HPDE6-E6E7 (cell line): Measurements from ENCODE around the gene NTHL1.

Experiments used
- DNase-seq: peaks from one replicate; pipeline ENCODE4 v3.0.0; 2011; ENCODE audit warnings: missing footprints; ENCODE audit errors: extremely low spot score

Gene NTHL1

GRCh38 chr16:2084895-2085625, 37.4 kb upstream of the NTHL1 start:
- no peak for DNase-seq

GRCh38 chr16:2083876-2084780, 36.5 kb upstream of the NTHL1 start:
- DNase-seq: no peak

DNA sequence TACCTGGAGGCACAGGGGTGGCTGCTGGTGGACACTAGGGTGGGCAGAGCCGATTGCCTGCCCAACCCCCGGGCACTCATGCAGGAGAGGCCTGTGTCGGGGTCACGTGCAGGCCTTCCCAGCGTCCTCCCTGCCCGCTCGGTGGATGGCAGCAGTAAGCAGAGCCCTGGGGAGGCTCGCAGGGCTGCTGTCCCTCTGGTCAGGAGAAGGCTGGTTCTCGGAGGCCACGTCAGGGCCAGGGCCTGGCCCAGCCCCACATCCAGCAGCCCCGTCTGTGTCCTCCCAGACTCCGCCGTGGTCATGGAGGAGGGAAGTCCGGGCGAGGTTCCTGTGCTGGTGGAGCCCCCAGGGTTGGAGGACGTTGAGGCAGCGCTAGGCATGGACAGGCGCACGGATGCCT, 35.8 kb upstream of the NTHL1 start:
- no peak for DNase-seq

- DNase-seq: no peak
Measured at GRCh38 chr16:2082983-2083364, 35.3 kb upstream of the NTHL1 start.

DNA sequence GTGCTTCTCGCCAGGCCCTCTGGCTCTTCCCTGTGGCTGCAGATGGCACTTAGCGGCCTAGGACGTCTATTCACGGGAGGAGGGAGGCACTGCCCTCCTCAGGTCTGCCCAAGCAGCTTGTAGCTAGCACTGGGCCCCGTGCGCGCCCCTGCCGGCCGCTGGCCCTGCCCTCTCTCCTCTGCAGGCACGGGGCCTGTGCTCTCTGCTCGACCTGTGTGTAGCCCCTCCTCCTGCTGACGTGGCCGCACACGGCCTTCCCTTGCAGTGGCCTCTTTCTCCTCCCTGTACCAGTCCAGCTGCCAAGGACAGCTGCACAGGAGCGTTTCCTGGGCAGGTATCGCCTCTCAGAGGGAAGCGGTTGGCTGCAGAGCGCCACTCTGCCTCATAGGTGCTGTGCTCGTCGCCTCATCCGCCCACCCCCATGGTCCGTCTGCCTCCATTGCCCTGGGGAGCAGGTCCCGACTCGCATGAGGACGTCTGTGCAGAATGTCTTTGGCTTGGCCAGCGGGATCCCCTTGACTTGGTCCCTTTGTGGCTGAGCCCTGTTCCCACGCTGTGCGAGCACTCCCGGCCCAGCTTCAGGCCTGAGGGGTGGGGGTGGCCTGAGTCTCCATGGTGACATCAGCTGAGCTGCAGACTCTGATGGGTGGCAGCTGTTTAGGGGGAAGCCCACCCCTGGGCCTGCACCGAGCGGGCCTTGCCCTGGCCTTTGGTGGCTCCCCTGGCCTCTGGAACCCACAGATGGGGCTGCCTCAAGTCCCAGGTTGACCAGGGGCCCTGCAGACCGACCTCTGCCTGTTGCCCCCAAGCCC, 34.7 kb upstream of the NTHL1 start:
- no peak for DNase-seq

- DNase-seq: no peak
Measured at GRCh38 chr16:2081201-2082084, 33.8 kb upstream of the NTHL1 start.

- no peak for DNase-seq
Measured at GRCh38 chr16:2079991-2080390, 32.4 kb upstream of the NTHL1 start.

- DNase-seq: no peak
Measured at GRCh38 chr16:2079311-2079800, 31.7 kb upstream of the NTHL1 start.

DNA sequence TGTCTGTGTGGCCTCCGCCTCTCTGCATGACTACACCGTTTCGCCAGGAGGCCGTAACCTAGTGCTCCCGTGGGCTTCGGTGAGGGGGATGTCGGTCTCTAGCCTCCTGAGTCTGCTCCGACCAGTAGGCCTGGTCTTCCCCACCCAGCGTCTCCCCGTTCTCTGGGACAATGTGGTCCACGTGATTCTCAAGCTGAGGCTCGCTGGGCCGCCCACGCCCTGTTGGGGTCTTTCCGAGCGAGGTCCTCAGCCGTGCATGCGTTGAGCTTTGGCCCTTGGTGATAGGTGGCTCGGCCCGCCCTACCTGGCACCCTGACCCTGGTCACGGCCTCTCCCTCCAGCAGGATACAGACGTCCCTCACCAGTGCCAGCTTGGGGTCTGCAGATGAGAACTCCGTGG, 31.1 kb upstream of the NTHL1 start:
- no peak for DNase-seq

GRCh38 chr16:2078096-2078495, 30.5 kb upstream of the NTHL1 start:
- no peak for DNase-seq

GRCh38 chr16:2077696-2078095, 30.1 kb upstream of the NTHL1 start:
- DNase-seq: no peak

GRCh38 chr16:2077016-2077415, 29.4 kb upstream of the NTHL1 start:
- no peak for DNase-seq

DNA sequence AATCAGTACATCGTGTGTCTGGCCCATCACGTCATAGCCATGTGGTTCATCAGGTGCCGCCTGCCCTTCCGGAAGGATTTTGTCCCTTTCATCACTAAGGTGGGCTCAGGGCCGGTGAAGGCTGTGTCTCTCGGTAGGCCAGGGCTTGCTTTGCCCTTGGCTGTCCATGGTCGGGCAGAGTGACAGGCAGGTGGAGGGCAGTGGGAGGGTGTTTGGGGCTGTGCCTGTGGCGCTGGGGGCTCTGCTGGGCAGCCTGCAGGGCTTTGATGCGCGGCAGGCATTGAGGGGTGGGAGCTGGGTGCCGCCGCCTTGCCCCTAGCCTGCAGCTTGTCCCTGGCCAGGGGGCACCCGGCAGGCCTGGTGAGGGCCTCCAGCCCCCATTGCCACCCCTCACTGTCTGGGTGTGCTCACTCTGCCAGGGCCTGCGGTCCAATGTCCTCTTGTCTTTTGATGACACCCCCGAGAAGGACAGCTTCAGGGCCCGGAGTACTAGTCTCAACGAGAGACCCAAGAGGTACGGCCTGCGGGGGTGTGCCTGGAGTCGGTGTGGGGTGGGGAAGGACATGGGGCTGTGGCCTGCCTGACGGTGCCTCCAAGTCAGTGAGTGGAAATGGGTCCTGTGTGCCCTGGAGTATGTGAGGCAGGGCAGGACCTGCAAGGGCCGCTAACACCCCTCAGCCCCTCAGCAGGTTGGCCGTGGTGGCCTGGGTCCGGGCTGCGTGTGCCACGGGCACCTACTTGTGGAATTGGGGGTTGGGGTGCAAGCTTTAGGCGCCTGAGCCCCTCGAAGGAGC, 28.6 kb upstream of the NTHL1 start:
- DNase-seq: no peak

DNA sequence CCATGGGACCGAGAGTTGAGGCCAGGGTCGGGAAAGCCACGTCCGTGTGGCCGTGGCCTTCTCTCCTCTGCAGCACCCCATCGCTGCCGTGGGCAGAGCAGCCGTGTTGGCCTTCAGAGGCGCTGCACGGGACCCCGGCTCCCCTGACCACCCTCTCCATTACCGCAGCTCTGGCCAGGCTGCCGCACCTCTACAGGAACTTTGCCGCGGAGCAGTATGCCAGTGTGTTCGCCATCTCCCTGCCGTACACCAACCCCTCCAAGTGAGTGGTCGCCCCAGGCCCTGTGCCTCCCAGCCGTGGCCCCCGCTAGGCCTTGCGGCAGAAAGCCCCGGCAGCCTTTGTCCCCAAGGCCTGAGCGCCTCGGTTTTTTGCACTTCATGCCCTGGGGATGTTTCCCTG, 28.0 kb upstream of the NTHL1 start:
- DNase-seq: no peak

DNA sequence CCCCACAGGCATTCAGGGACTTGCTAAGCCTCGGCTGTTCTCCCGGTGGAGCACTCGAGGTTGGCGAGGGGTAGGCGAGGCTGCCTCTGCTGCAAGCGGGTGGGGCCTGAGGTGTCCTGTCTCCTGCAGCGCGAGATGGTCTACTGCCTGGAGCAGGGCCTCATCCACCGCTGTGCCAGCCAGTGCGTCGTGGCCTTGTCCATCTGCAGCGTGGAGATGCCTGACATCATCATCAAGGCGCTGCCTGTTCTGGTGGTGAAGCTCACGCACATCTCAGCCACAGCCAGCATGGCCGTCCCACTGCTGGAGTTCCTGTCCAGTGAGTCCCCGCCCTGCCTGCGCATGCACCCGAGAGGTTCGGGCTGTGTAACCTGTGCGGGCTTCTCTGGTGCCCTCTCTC, 26.4 kb upstream of the NTHL1 start:
- DNase-seq: no peak

DNA sequence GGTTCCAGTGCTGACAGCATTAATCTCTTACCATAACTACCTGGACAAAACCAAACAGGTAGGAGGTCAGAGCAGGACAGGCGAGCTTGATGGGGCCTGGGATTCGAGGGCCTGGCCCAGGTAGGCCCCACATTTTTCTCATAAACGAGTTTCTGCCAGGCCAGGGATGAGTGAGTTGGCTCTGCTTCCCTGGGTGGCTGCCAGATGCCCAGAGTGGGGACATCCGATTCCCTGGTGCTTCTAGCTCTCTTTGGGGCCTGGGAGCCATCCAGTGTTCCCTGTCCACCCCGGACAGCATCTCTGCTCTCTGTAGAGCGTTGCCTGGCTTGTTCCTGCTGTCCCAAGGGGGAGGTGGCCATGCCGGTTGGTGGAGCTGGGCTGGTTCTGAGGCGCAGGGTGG, 25.3 kb upstream of the NTHL1 start:
- DNase-seq: no peak

- no peak for DNase-seq
Measured at GRCh38 chr16:2071454-2072202, 24.0 kb upstream of the NTHL1 start.

DNA sequence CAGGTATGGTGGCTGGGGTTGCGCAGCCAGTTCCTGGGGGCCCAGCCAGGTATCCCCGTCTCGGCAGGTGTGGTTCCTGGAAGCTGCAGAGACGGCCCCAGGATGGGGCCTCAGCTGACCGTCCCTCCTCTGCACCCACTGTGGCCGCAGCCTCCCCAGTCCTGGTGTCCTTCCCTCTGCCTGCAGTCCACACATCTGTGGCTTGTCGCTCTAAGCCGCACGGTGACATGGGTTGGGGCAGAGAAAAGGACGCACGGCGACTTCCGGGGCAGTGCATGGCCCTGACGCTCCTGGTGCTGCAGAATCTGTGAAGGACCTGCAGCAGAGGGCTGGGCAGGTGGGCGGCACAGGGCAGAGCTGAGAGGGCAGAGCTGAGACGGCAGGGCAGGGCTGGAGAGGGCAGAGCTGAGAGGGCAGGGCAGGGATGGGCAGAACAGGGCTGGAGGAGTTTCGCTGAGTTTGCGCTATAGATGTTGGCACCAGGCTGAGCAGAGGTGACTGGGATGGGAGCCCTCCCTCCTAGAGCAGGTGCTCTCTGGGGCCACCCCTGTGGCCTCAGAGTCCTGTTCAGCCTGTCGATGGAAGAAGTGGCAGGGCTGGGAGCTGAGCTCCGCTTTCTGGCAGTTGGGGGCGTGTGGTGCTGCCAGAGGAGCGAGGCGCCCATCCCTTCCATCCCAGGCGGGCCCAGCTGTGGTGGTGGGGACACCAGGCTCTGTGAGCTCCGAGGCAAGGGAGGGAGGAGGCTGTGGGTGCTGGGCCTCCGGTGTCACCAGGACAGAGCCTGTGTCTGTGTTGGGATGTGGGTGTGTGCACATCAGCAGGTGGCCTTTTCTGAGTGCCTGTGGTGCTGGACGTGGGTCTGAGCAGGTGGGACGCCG, 23.2 kb upstream of the NTHL1 start:
- DNase-seq: no peak

DNA sequence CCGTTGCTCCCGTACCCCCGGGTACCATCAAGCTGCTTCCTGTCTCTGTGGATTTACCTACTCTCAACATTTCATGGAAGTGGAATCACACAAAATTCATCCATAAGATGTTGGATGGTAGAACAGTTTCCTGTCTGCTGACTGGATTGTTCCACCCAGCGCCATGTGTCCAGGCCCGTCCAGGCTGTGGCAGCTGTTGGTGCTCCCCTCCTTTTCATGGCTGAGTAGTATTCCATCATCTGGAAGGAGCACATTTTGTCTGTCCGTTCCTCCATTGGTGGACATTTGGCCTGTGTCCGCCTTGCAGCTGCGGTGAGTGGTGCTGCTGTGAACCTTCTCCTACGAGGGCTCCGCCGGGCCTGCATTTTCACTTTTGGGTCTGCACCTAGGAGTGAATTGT, 18.5 kb upstream of the NTHL1 start:
- DNase-seq: no peak
